DOHH2 (cell line): ENCODE measurements around the gene UNC80.
A peak's percentile ranks its signal among the peaks of the same experiment; 100 is the strongest.

ENCODE experiments used
- H3F3A ChIP-seq: fragments of 200-600 bp; sonication (generic), shearing (Covaris generic); 2 replicates; pipeline ENCODE4 v1.6.0; 2016; ENCODE audit warnings: antibody characterized with exemption, mild to moderate bottlenecking; ENCODE audit not compliant: control insufficient read depth, insufficient read depth
- H3K27ac ChIP-seq: fragments of 200-600 bp; sonication (generic); 2 replicates; pipeline ENCODE4 v1.5.1; 2014; ENCODE audit warnings: low read depth, mild to moderate bottlenecking, low read length, moderate library complexity
- H3K27me3 ChIP-seq: fragments of 200-600 bp; sonication (generic); 2 replicates; pipeline ENCODE4 v1.6.1; 2014; ENCODE audit warnings: mild to moderate bottlenecking, low read length, mixed read lengths; ENCODE audit not compliant: control insufficient read depth
- H3K36me3 ChIP-seq: fragments of 200-600 bp; sonication (generic); 2 replicates; pipeline ENCODE4 v1.6.1; 2014; ENCODE audit warnings: mild to moderate bottlenecking, low read length, moderate library complexity, mixed read lengths; ENCODE audit not compliant: control insufficient read depth
- H3K4me1 ChIP-seq: fragments of 200-600 bp; sonication (generic); 2 replicates; pipeline ENCODE4 v1.6.1; 2014; ENCODE audit warnings: mild to moderate bottlenecking, low read length, mixed read lengths; ENCODE audit not compliant: control insufficient read depth
- H3K4me2 ChIP-seq: fragments of 200-600 bp; sonication (generic); 2 replicates; pipeline ENCODE4 v1.6.0; 2014; ENCODE audit warnings: mild to moderate bottlenecking, low read length, moderate library complexity
- H3K4me3 ChIP-seq: fragments of 200-600 bp; sonication (generic); 2 replicates; pipeline ENCODE4 v1.5.1; 2014; ENCODE audit warnings: mild to moderate bottlenecking, low read length, mixed read lengths
- H3K79me2 ChIP-seq: fragments of 200-600 bp; sonication (generic); 2 replicates; pipeline ENCODE4 v1.6.1; 2014; ENCODE audit warnings: mild to moderate bottlenecking, low read length, mixed read lengths; ENCODE audit not compliant: control insufficient read depth
- H3K9me2 ChIP-seq: fragments of 200-600 bp; sonication (generic); replicated peaks from 2 replicates; pipeline ENCODE4 v1.6.1; 2014; ENCODE audit warnings: mild to moderate bottlenecking, low read length, mixed read lengths; ENCODE audit not compliant: control insufficient read depth
- H3K9me3 ChIP-seq: fragments of 200-600 bp; sonication (generic); 2 replicates; pipeline ENCODE4 v1.6.1; 2014; ENCODE audit warnings: antibody characterized with exemption, low read length, mixed read lengths; ENCODE audit not compliant: control insufficient read depth, insufficient read depth
- H4K20me1 ChIP-seq: fragments of 200-600 bp; sonication (generic); 2 replicates; pipeline ENCODE4 v1.6.0; 2014; ENCODE audit warnings: low read depth, mild to moderate bottlenecking, antibody characterized with exemption, low read length, moderate library complexity; ENCODE audit not compliant: control insufficient read depth, insufficient read depth
- EZH2phosphoT487 ChIP-seq: fragments of 200-600 bp; sonication (generic); IDR thresholded peaks from 2 replicates; pipeline ENCODE4 v1.6.1; 2017; ENCODE audit warnings: borderline replicate concordance, mild to moderate bottlenecking, antibody characterized with exemption, low read length, moderate library complexity, mixed read lengths
- TF ChIP-seq, protein P1 (sequence below): fragments of 200-600 bp; sonication (generic); IDR thresholded peaks from one replicate; pipeline ENCODE4 v1.5.1; 2014; ENCODE audit warnings: antibody characterized with exemption, mild to moderate bottlenecking, low read depth, low read length; ENCODE audit not compliant: poor library complexity, severe bottlenecking

The UNC80 gene

DNA sequence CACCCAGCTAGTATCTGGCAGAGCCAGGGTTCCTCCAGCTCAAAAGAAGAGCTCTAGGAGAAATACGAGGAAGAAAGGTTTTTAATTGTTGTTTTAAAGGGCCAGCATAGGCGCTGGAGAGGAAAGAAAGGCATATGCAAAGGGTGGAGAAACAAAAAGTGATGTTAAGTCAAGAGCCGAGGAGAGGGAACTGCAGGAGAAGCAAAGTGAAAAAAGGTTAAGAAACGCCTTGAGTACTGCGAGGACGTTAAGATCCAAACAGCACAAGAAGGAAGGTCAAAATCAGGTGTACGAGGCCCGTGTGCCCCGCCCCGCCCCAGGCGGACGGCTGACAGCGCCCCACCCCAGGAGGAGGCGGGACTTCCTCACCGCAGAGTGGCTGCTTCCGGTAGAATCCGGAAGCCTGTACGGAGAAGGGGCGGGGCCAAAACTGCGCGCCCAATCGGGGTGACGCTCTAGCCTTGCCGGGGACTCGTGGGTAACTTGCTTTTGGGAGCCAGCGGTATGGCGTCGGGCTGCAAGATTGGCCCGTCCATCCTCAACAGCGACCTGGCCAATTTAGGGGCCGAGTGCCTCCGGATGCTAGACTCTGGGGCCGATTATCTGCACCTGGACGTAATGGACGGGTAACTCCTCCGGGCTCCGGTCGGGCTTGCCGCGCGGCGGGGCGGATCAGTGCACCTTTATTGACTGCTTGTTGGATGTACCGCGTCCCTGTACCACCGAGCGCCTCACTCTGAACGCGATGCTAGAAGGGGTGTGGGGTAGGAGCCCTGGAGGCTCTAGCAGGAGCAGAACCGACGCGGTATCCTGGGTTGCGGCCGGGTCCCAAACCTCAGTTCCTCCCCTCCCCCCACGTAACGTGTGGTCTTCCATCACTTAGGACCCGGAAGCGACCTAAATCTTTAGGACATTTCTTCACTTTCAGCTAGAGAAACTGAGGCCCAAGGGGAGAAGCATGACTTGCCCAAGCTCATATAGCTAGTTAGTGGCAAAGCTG, 230.8 kb downstream of the UNC80 start, which contains the start of gene RPE:
TSS of gene RPE (plus strand) at position 481 of the 1,000 bp plus-strand sequence. CDS start at position 505, 24 bp downstream.
- peaks cover 54% of the 10 kb centered on the region for H3K79me2 ChIP-seq
- TF ChIP-seq, protein P1, sequence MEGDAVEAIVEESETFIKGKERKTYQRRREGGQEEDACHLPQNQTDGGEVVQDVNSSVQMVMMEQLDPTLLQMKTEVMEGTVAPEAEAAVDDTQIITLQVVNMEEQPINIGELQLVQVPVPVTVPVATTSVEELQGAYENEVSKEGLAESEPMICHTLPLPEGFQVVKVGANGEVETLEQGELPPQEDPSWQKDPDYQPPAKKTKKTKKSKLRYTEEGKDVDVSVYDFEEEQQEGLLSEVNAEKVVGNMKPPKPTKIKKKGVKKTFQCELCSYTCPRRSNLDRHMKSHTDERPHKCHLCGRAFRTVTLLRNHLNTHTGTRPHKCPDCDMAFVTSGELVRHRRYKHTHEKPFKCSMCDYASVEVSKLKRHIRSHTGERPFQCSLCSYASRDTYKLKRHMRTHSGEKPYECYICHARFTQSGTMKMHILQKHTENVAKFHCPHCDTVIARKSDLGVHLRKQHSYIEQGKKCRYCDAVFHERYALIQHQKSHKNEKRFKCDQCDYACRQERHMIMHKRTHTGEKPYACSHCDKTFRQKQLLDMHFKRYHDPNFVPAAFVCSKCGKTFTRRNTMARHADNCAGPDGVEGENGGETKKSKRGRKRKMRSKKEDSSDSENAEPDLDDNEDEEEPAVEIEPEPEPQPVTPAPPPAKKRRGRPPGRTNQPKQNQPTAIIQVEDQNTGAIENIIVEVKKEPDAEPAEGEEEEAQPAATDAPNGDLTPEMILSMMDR: no peak
- no peak for TF ChIP-seq EZH2phosphoT487
- H3K4me3 ChIP-seq: peak within 1 kb of the TSS; percentile 93
- no peaks in the 10 kb centered on the region for H3K9me3 ChIP-seq
- no peaks in the 10 kb centered on the region for H3F3A ChIP-seq
- H3K27ac ChIP-seq: peak within 1 kb of the TSS; percentile 57
- peaks cover 32% of the 10 kb centered on the region for H3K4me1 ChIP-seq
- H3K4me2 ChIP-seq: peak within 1 kb of the TSS; percentile 99
- peaks cover 7% of the 10 kb centered on the region; the same call in 1 of the 2 replicates for H4K20me1 ChIP-seq
- H3K36me3 ChIP-seq: peaks cover 38% of the 10 kb centered on the region
- no peaks in the 10 kb centered on the region for H3K27me3 ChIP-seq
- no peaks in the 10 kb centered on the region for H3K9me2 ChIP-seq

DNA sequence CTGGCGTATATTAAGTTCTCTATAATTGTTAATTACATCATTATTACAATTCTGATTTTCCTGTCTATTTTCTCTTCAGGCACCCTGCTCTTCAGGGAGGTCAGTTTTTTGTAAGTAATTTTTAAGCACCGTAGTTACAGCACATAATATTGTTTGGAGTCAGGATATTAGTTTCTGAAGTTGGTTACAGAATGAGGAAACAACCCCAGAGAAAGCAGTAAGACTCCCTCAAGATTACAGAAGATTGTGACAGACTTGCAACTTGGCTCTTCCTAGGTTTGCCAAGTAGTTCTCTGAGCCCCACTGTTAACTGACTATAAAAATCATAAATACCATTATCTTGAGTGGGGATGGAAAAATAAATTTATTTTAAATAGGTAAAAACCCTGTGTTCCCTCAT, 231.7 kb downstream of the UNC80 start:
- TF ChIP-seq, protein P1: no peak
- TF ChIP-seq EZH2phosphoT487: no peak
- peaks cover 32% of the 10 kb centered on the region for H3K4me1 ChIP-seq
- H3K27ac ChIP-seq: peak overlapping the region; percentile 41; the same call in 1 of the 2 replicates

DNA sequence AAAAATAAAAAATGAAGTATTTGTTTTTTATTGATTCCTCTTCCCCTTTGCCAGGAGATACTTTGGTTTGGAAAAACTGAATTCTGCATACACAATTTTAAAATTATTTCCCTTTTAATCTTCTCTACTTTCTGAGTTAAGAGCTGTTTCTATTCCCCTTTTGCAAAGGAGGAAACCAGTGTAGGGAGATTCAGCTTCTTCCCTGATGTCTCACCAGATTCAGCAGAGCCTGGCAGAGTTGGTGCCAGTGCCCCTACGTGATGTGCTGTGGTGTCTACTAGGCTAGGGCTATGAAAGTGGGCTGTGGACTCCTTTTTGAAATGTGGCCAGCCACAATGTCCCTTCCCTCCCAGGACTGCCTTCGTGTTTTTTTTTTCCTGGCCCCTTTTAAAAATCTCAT, 233.2 kb downstream of the UNC80 start:
- Histone ChIP-seq H3K36me3 (peaks cover 61% of the 10 kb centered on the region), H3K9me3 (no peaks in the 10 kb centered on the region), H4K20me1 (peaks cover 7% of the 10 kb centered on the region; the same call in 1 of the 2 replicates), H3F3A (no peaks in the 10 kb centered on the region), H3K27me3 (no peaks in the 10 kb centered on the region), H3K4me3 (peak overlapping the region; percentile 93; the same call in 1 of the 2 replicates), H3K9me2 (no peaks in the 10 kb centered on the region), H3K79me2 (peaks cover 78% of the 10 kb centered on the region), H3K27ac (no peak overlapping the region), H3K4me1 (peaks cover 32% of the 10 kb centered on the region), H3K4me2 (peak overlapping the region; percentile 99)
- no peak for TF ChIP-seq EZH2phosphoT487
- TF ChIP-seq, protein P1: no peak

More for the DNA sequence above, 231.7 kb downstream of the UNC80 start:
- Histone ChIP-seq H3K27me3 (no peaks in the 10 kb centered on the region), H3K4me3 (peak overlapping the region; percentile 93), H3K79me2 (peaks cover 63% of the 10 kb centered on the region), H3K4me2 (peak overlapping the region; percentile 99), H3K9me3 (no peaks in the 10 kb centered on the region), H3K36me3 (peaks cover 46% of the 10 kb centered on the region), H3K9me2 (no peaks in the 10 kb centered on the region), H4K20me1 (peaks cover 7% of the 10 kb centered on the region; the same call in 1 of the 2 replicates), H3F3A (no peaks in the 10 kb centered on the region)
